ENCODE results near the gene SMARCB1.

The SMARCB1 gene

GRCh38 chr22:23837911-23838680, 51.3 kb downstream of the SMARCB1 start:
- TF ChIP-seq CTCF (IDR thresholded peaks at IDR 0.05; ENCODE audit: low read depth, low read length): no peak
- no peak overlapping the region for H3K4me3 ChIP-seq (ENCODE audit: low read depth, low read length)

GRCh38 chr22:23838681-23839468, 52.1 kb downstream of the SMARCB1 start, which contains the start of gene DERL3:
Gene DERL3, minus strand, starts transcription at chr22:23839006. Its CDS starts 19 bp downstream, at chr22:23838987.
- H3K4me3 ChIP-seq (ENCODE audit: low read depth, low read length): peak within 1 kb of the TSS; percentile 39
- TF ChIP-seq CTCF (IDR thresholded peaks at IDR 0.05; ENCODE audit: low read depth, low read length): no peak

- H3K4me3 ChIP-seq (ENCODE audit: low read depth, low read length): no peak overlapping the region
- no peak for TF ChIP-seq CTCF (IDR thresholded peaks at IDR 0.05; ENCODE audit: low read depth, low read length)
Measured at GRCh38 chr22:23840026-23840425, 53.3 kb downstream of the SMARCB1 start.

- TF ChIP-seq CTCF (IDR thresholded peaks at IDR 0.05; ENCODE audit: low read depth, low read length): no peak
Measured at GRCh38 chr22:23841292-23841691, 54.5 kb downstream of the SMARCB1 start.

GRCh38 chr22:23841736-23842445, 55.1 kb downstream of the SMARCB1 start:
- no peak overlapping the region for H3K4me3 ChIP-seq (ENCODE audit: low read depth, low read length)
- TF ChIP-seq CTCF (IDR thresholded peaks at IDR 0.05; ENCODE audit: low read depth, low read length): no peak

More at GRCh38 chr22:23841292-23841691, 54.5 kb downstream of the SMARCB1 start:
- no peak overlapping the region for H3K4me3 ChIP-seq (ENCODE audit: low read depth, low read length)

GRCh38 chr22:23842599-23842998, 55.8 kb downstream of the SMARCB1 start:
- no peak for TF ChIP-seq CTCF (IDR thresholded peaks at IDR 0.05; ENCODE audit: low read depth, low read length)
- no peak overlapping the region for H3K4me3 ChIP-seq (ENCODE audit: low read depth, low read length)

Measured in WI38 (cell line).